Activated CD4-positive, alpha-beta T cell treated with anti-CD3 and anti-CD28 coated beads, Interleukin-2, amount 10 ng/mL, durations not matched to agents 24 days and 14 days (primary cell): ENCODE measurements around the gene HOXA9. TPM values are rescaled to one million over a fixed set of nuclear protein-coding genes. Genes with fewer than 3 reads are reported as not detected.

Experiments used
- DNase-seq: peaks from one replicate; pipeline ENCODE4 v3.0.0; 2022
- H3K27ac Mint-ChIP-seq: one replicate; pipeline ENCODE4 v1.8.0; 2022; ENCODE audit warnings: mild to moderate bottlenecking, mixed read lengths
- H3K27me3 Mint-ChIP-seq: one replicate; pipeline ENCODE4 v1.8.0; 2022; ENCODE audit warnings: mixed read lengths
- H3K36me3 Mint-ChIP-seq: one replicate; pipeline ENCODE4 v1.8.0; 2022; ENCODE audit warnings: low read depth, mild to moderate bottlenecking, mixed read lengths
- H3K4me1 Mint-ChIP-seq: one replicate; pipeline ENCODE4 v1.8.0; 2021; ENCODE audit warnings: mixed read lengths
- H3K4me3 Mint-ChIP-seq: one replicate; pipeline ENCODE4 v1.8.0; 2022; ENCODE audit warnings: mild to moderate bottlenecking, moderate library complexity, mixed read lengths
- H3K9me3 Mint-ChIP-seq: one replicate; pipeline ENCODE4 v1.8.0; 2021; ENCODE audit warnings: mixed read lengths
- intact Hi-C: fragments of 100-400 bp; cut with micrococcal nuclease; formaldehyde crosslinking; loops from one replicate; pipeline ENCODE4 v1.15.1; 2023
- total RNA-seq: library from RNA; stranded (reverse); gene quantifications from 2 replicates; pipeline ENCODE4 v1.2.3, GENCODE V29; 2022

The HOXA9 gene
- total RNA-seq, 1 donor from 2014 or later, result not detected

- Mint-ChIP-seq H3K27ac (no peak overlapping the region), H3K4me1 (peaks cover 13% of the 10 kb centered on the region), H3K27me3 (peaks cover 89% of the 10 kb centered on the region), H3K4me3 (no peak overlapping the region), H3K9me3 (no peaks in the 10 kb centered on the region), H3K36me3 (peaks cover 3% of the 10 kb centered on the region)
- no peak for DNase-seq
- intact Hi-C loops, result no loop called here
Observed at GRCh38 chr7:27204851-27205322, 39.5 kb upstream of the HOXA9 start.

DNA sequence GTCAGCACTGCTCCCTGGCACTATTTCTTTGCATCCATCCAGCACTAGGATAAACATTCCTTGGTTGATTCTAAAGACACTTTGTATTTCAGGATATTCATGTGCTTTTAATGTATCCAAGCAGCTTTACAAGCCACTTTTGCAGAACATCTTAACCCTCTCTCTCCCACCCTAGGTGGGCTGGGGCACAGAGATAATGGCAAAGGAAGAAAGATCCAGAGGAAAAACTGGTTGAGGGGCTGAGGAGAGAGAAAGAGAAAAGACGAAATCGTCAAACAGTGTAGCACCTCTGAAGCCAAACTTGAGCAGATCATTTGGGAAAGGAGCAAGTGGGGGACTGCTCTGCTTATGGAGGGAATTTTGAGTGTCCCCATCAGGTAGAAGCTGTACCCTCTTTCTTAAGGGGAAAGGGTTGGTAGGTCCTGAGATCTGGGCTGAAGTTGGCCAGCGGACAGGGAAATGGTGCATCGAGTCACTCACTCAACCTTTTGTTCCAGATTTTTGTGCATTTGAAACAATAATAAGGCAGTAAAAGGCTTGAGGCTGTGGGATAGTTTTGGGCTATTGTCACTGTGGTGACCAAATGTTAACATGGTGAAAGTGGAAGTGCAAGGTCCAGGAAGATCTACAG, 38.7 kb upstream of the HOXA9 start:
- peaks cover 13% of the 10 kb centered on the region for H3K4me1 Mint-ChIP-seq
- H3K27me3 Mint-ChIP-seq, result peaks cover 84% of the 10 kb centered on the region
- no peak overlapping the region for H3K27ac Mint-ChIP-seq
- peaks cover 3% of the 10 kb centered on the region for H3K36me3 Mint-ChIP-seq
- no peaks in the 10 kb centered on the region for H3K9me3 Mint-ChIP-seq
- DNase-seq, result no peak
- intact Hi-C loops, result no loop called here
- no peak overlapping the region for H3K4me3 Mint-ChIP-seq

GRCh38 chr7:27203365-27203953, 38.1 kb upstream of the HOXA9 start:
- H3K27me3 Mint-ChIP-seq, result peaks cover 82% of the 10 kb centered on the region
- H3K4me1 Mint-ChIP-seq, result peaks cover 13% of the 10 kb centered on the region
- H3K27ac Mint-ChIP-seq, result no peak overlapping the region
- peaks cover 5% of the 10 kb centered on the region for H3K36me3 Mint-ChIP-seq
- intact Hi-C loops, result no loop called here
- H3K4me3 Mint-ChIP-seq, result no peak overlapping the region
- no peak for DNase-seq
- H3K9me3 Mint-ChIP-seq, result no peaks in the 10 kb centered on the region

DNA sequence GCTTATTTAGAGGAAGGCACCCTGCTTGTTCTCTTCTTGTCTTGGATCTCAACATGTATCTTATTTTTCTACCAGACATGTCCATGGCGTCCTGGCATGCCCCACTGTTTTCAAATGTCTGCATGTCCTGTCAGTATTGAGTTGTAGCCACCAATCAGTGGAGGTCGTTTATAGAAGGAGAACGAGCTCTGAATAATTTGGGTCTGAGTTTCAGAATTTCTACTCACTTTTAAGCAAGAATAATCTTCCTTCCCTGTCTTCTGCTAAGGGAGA, 37.5 kb upstream of the HOXA9 start:
- Mint-ChIP-seq H3K36me3 (peaks cover 5% of the 10 kb centered on the region), H3K4me1 (peaks cover 13% of the 10 kb centered on the region), H3K27ac (no peak overlapping the region), H3K27me3 (peaks cover 84% of the 10 kb centered on the region), H3K4me3 (no peak overlapping the region), H3K9me3 (no peaks in the 10 kb centered on the region)
- intact Hi-C loops, result no loop called here
- DNase-seq, result no peak

DNA sequence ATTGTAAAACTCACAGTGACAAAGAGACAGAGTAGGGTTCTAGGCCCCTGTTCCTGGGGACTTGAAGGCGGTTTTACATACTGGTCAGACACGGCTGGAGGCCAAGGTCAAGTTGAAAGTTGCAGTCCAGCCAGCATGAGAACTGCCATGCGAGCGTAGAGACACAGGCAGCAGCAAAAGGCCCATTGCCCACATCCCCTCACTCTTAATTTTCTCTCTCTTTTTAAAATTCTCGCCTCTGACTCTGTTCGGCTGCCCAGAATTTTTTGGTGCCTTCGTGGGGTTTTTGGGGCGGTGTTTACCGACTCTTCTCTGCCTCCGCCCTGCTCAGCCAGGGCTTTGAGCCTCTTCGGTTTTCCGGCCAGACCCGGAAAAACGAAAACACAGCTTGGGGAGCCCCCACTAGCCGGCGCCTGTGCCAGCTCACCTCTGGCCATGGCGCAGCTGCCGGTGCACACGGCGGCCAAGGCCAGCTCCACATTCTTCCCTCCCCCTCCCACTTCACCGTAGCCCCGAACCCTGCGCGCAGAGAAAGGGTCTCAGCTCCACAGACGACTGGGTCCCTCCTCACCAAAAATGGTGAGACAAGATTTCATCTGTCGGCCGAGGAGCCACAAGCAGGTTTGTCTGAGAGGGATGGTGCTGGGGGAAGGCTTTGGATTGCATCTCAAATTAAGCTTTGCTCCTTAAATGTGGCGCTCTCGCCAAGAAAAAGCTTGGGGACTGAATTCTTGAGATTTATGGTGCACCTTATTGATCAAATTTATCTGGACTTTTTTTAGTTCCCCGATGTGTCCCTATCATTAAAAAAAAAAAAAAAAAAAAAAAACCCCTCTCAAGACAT, 36.9 kb upstream of the HOXA9 start:
- Mint-ChIP-seq H3K27ac (no peak overlapping the region), H3K36me3 (peaks cover 5% of the 10 kb centered on the region), H3K27me3 (peaks cover 84% of the 10 kb centered on the region), H3K4me1 (peaks cover 13% of the 10 kb centered on the region), H3K4me3 (no peak overlapping the region), H3K9me3 (no peaks in the 10 kb centered on the region)
- intact Hi-C loops, result no loop called here
- DNase-seq, result no peak

GRCh38 chr7:27201580-27202017, 36.3 kb upstream of the HOXA9 start:
- no peaks in the 10 kb centered on the region for H3K9me3 Mint-ChIP-seq
- H3K36me3 Mint-ChIP-seq, result peaks cover 5% of the 10 kb centered on the region
- H3K27me3 Mint-ChIP-seq, result peaks cover 83% of the 10 kb centered on the region
- peaks cover 13% of the 10 kb centered on the region for H3K4me1 Mint-ChIP-seq
- DNase-seq, result no peak
- H3K27ac Mint-ChIP-seq, result no peak overlapping the region
- intact Hi-C loops, result no loop called here
- H3K4me3 Mint-ChIP-seq, result no peak overlapping the region

DNA sequence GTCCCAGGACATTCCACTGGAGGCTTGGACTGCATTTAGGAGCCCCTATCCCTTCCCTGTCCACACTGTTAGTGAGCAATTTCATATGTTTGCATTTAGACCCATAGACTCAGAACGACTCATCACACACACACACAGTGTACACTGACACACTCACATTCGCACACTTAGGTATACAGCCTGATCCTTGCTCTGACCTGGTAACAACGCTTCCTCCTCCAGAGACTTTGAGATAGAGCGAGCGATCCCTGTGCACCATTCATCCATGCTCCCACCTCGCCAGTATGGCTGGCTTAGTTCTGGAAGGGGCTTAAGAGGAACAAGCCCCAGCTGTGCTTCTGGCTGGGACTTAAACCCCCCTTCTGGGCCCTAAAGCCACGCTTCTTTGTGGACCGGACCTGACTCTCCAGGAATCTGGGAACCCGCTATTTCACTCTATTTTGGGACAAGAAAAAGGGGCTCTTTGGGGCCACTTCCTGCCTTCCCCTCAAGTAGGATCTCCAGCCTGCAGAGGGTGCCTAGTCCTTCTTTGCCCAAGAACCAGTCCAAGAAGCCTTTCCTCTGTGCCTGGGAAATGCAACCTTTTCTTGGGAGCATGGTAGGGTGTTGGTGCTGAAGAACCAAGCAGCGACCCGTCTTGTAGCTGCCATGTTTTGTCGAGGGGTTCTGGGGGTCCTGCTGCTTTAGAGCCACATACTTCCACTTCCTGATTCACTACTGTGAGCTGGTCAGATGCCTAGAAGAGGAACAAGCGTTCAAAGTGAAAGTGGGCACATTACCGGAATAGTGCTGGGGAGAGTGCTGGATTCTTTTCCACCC, 35.6 kb upstream of the HOXA9 start:
- intact Hi-C loops, result no loop called here
- Mint-ChIP-seq H3K36me3 (peaks cover 5% of the 10 kb centered on the region), H3K4me1 (peaks cover 13% of the 10 kb centered on the region), H3K27ac (peak overlapping the region; percentile 84), H3K9me3 (no peaks in the 10 kb centered on the region), H3K27me3 (peaks cover 82% of the 10 kb centered on the region), H3K4me3 (peak overlapping the region; percentile 28)
- DNase-seq, result no peak

DNA sequence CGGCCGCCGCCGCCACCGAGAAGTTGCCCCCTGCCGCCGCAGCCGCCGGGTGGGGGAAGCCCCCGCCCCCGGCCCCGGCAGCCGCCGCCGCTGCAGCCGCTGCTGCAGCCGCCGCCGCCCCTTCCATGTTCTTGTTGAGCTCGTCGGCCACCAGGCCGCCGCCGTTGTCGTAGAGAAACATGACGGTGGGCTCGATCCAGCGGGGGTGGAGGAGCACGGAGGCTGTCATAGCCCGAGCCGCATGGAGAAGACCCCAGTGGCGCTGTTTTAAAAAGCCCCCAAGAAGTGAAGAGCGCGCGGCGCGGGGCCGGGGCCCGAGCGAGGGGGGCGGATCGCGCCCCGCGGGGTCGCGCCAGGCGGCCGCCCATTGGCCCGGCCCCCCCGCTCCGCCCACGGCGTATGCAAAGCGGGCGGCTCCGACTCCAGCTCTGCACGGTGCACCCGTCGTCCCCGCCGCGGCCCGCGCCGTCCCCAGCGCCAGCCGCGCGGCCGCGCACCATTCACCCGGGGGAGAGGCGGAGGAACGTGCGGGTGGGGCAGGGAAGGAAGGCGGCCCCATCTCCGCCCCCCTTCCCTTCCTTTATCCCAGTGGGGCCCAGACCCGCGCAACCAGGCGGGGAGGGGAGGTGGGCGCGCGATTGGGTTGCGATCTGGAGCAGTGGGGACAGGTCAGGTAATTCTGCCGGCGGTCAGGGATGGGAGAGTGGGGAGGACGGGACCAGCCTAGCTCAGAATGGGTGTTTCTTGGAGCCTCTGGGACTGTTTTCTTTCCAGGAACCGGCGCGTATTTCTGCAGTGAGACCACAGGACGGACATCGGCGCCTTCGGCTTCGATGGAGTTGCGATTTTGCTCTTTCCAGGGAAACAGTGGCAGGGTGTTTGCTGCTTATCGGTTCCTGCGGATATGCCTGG, 34.8 kb upstream of the HOXA9 start, which contains the start of gene HOXA13:
TSS of gene HOXA13 (minus strand) at position 243 of the 912 bp plus-strand sequence. CDS start at position 229, 14 bp downstream.
- Mint-ChIP-seq H3K27me3 (peaks cover 80% of the 10 kb centered on the region), H3K36me3 (peaks cover 5% of the 10 kb centered on the region), H3K9me3 (no peaks in the 10 kb centered on the region), H3K4me3 (peak within 1 kb of the TSS; percentile 44), H3K4me1 (peaks cover 13% of the 10 kb centered on the region), H3K27ac (peak within 1 kb of the TSS; percentile 84)
- intact Hi-C loops, result loop anchor here (2.0 to 5.0 kb wide), 4 partner anchors 15 to 897 kb away; partner anchors contain the start of gene HOXA11
- DNase-seq, result no peak

- peak; percentile 60 for DNase-seq
- peak overlapping the region; percentile 78 for H3K27ac Mint-ChIP-seq
- intact Hi-C loops, result loop anchor here (2.0 to 5.0 kb wide), 4 partner anchors 14 to 898 kb away; partner anchors contain the start of gene HOXA11
Observed at GRCh38 chr7:27198871-27199801, 33.8 kb upstream of the HOXA9 start.

DNA sequence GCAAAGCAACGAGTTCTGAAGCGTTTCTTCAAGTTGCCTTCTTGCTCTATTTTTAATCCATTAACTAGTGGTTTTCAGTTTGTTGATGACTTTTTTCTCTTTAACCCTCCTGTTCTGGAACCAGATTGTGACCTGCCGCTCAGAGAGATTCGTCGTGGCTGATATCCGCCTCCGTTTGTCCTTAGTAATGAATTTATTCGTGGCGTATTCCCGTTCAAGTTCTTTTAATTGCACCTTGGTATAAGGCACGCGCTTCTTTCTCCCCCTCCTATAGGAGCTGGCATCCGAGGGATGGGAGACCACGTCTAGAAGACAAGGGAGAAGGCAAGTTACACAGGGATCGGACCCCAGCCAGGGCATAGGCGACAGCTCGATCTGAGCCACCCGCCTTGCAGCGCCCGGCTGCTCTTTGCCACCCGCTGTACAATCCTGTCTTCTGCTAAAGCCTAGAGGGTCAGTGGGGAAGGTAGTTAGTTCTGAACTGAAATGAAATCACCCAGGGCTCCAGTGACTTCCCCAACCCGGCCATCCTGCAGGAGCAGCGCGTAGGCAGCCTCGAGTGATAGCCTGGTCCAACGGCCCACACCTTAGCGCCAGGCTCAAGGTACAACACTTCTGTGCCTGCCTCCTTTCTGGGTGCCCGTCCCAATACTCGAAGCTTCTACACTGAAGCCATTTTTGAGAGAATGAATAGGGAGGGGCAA, 33.0 kb upstream of the HOXA9 start:
- H3K27ac Mint-ChIP-seq, result peak overlapping the region; percentile 22
- intact Hi-C loops, result loop anchor here (2.0 to 5.0 kb wide), 4 partner anchors 13 to 899 kb away; partner anchors contain the start of gene HOXA11
- peaks cover 81% of the 10 kb centered on the region for H3K27me3 Mint-ChIP-seq
- H3K9me3 Mint-ChIP-seq, result no peaks in the 10 kb centered on the region
- H3K36me3 Mint-ChIP-seq, result peaks cover 5% of the 10 kb centered on the region
- H3K4me1 Mint-ChIP-seq, result peaks cover 11% of the 10 kb centered on the region
- DNase-seq, result no peak
- no peak overlapping the region for H3K4me3 Mint-ChIP-seq

More at GRCh38 chr7:27198871-27199801, 33.8 kb upstream of the HOXA9 start:
- H3K9me3 Mint-ChIP-seq, result no peaks in the 10 kb centered on the region
- peak overlapping the region; percentile 44 for H3K4me3 Mint-ChIP-seq
- H3K36me3 Mint-ChIP-seq, result peaks cover 5% of the 10 kb centered on the region
- H3K27me3 Mint-ChIP-seq, result peaks cover 80% of the 10 kb centered on the region
- H3K4me1 Mint-ChIP-seq, result peaks cover 11% of the 10 kb centered on the region
